ENCODE measurements around the gene ST3GAL5. TPM values are rescaled to one million over a fixed set of nuclear protein-coding genes. Genes with fewer than 3 reads are reported as not detected.
A peak's percentile ranks its signal among the peaks of the same experiment; 100 is the strongest.

The ST3GAL5 gene
- total RNA-seq, 2 donors from 2014 or later = 24.7 to 38.6 TPM

DNA sequence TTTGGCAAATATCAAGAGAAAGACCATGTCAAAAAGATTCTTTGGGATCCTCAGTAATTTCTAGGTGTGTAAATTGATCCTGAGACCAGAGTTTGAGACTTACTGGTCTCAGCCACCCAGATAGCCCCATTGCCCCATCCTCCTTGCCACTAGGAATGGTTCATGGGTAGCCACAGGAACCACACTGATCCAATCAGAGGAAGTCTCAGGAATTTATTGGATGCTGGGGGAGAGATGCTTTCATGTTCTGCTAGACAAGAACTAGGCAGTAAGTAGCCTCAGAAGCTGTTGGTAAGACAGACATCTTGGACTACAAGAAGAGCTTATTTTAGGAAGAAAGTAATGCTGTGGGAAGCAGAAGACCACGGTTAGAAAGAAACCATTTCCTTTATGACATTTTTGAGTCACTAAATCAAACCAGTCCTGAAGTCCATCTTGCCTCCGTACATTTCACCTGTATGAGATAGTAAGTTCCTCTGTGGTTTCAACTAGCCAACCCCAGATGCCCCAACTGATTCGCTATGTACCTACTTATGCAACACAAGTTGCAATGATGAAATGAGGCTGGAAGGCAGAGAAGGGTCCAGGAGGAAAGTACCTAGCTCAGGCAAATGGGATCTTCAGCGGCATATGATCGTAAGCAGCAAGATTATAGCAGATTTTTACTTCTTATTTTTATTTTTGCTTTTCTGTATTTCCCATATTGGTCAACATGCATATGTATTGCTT is 3.6 kb upstream of the ST3GAL5 start:
- 91% methylated on average over 5 of the region's 5 CpGs for WGBS
- Histone ChIP-seq H3K27me3 (replicated peaks; ENCODE audit: insufficient read depth) (no peaks in the 10 kb centered on the region), H3K9me3 (no peaks in the 10 kb centered on the region), H3K4me1 (replicated peaks) (no peaks in the 10 kb centered on the region), H3K4me3 (no peak overlapping the region), H3K36me3 (no peaks in the 10 kb centered on the region), H3K27ac (no peak overlapping the region)
- DNase-seq (ENCODE audit: low spot score) = no peak
- intact Hi-C loops (cut with DNase I) = no loop called here
- TF ChIP-seq POLR2A (IDR thresholded peaks at IDR 0.05) = no peak
- no peak for TF ChIP-seq POLR2AphosphoS5 (IDR thresholded peaks at IDR 0.05)
- TF ChIP-seq, protein P1, sequence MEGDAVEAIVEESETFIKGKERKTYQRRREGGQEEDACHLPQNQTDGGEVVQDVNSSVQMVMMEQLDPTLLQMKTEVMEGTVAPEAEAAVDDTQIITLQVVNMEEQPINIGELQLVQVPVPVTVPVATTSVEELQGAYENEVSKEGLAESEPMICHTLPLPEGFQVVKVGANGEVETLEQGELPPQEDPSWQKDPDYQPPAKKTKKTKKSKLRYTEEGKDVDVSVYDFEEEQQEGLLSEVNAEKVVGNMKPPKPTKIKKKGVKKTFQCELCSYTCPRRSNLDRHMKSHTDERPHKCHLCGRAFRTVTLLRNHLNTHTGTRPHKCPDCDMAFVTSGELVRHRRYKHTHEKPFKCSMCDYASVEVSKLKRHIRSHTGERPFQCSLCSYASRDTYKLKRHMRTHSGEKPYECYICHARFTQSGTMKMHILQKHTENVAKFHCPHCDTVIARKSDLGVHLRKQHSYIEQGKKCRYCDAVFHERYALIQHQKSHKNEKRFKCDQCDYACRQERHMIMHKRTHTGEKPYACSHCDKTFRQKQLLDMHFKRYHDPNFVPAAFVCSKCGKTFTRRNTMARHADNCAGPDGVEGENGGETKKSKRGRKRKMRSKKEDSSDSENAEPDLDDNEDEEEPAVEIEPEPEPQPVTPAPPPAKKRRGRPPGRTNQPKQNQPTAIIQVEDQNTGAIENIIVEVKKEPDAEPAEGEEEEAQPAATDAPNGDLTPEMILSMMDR (IDR thresholded peaks at IDR 0.05) = no peak

DNA sequence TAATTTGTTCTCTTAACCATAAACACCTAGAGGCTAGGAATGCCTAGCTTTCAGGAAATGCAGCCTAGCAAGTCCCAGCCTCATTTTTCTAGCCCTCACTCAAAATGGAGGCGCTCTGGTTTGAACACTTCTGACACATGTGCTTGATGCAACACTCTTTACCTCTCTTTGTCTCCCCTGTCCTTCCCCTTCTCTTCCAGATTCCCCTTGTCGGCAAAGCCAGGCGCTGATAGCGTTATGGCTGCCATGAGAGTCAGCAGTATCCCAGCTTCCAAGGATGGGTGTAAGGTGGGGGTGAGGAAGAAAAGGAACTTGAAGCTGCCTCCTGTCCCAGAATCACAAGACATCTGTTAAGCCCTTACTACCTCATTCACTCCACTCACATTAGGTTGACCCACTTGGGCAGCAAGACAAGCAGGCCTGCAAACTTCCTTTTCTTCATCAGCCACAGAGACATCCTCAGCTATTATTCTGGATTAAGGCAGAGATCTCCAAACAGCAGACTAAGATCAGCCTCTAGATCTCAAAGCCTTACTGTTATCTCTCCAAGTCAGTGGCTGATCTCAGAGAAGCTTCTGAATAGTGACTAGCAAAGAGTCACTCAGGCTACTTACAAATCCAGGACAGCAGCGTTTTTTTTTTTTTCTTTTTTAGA is 1.9 kb upstream of the ST3GAL5 start:
- no peak overlapping the region for H3K4me3 ChIP-seq
- 78% methylated on average over 5 of the region's 5 CpGs for WGBS
- H3K36me3 ChIP-seq = no peaks in the 10 kb centered on the region
- no peaks in the 10 kb centered on the region for H3K9me3 ChIP-seq
- no peak overlapping the region for H3K27ac ChIP-seq
- DNase-seq (ENCODE audit: low spot score) = no peak
- no peaks in the 10 kb centered on the region for H3K4me1 ChIP-seq (replicated peaks)
- intact Hi-C loops (cut with DNase I) = no loop called here
- no peaks in the 10 kb centered on the region for H3K27me3 ChIP-seq (replicated peaks; ENCODE audit: insufficient read depth)
- TF ChIP-seq, protein P1 (IDR thresholded peaks at IDR 0.05) = no peak
- TF ChIP-seq POLR2A (IDR thresholded peaks at IDR 0.05) = no peak
- no peak for TF ChIP-seq POLR2AphosphoS5 (IDR thresholded peaks at IDR 0.05)

DNA sequence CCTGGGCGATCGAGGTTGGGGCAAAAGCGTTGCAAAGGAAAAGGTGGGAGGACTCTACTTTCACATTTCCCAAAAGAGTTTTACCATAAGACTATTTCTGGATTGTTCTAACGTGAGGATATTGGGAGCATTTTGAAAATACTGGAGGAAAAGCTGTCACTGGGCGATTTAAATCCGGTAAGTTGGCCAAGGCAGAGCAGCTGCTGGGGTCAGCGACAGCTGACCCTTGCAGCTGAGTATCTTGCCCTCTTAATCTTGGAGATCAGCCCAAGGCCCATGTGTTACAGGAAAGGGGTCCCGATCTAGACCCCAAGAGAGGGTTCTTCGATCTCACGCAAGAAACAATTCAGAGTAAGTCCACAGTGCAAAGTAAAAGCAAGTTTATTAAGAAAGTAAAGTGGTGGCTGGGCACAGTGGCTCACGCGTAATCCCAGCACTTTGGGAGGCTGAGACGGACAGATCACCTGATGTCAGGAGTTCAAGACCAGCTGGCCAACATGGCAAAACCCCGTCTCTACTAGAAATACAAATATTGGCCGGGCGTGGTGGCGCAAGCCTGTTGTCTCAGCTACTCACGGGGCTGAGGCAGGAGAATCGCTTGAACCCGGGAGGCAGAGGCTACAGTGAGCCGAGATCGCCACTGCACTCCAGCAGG is 964 bp upstream of the ST3GAL5 start:
- H3K36me3 ChIP-seq = no peaks in the 10 kb centered on the region
- peak overlapping the region; percentile 74 to 82 for H3K27ac ChIP-seq
- H3K4me3 ChIP-seq = peak overlapping the region; percentile 76 to 86
- 15% methylated on average over 22 of the region's 22 CpGs for WGBS
- H3K4me1 ChIP-seq (replicated peaks) = no peaks in the 10 kb centered on the region
- TF ChIP-seq POLR2A (IDR thresholded peaks at IDR 0.05) = no peak
- no peak for TF ChIP-seq POLR2AphosphoS5 (IDR thresholded peaks at IDR 0.05)
- TF ChIP-seq, protein P1 (IDR thresholded peaks at IDR 0.05) = no peak
- DNase-seq (ENCODE audit: low spot score) = no peak
- intact Hi-C loops (cut with DNase I) = loop anchor here (1.0 to 10.0 kb wide), 6 partner anchors 37 to 191 kb away; no protein-coding TSS in a partner anchor
- H3K9me3 ChIP-seq = no peaks in the 10 kb centered on the region
- no peaks in the 10 kb centered on the region for H3K27me3 ChIP-seq (replicated peaks; ENCODE audit: insufficient read depth)

DNA sequence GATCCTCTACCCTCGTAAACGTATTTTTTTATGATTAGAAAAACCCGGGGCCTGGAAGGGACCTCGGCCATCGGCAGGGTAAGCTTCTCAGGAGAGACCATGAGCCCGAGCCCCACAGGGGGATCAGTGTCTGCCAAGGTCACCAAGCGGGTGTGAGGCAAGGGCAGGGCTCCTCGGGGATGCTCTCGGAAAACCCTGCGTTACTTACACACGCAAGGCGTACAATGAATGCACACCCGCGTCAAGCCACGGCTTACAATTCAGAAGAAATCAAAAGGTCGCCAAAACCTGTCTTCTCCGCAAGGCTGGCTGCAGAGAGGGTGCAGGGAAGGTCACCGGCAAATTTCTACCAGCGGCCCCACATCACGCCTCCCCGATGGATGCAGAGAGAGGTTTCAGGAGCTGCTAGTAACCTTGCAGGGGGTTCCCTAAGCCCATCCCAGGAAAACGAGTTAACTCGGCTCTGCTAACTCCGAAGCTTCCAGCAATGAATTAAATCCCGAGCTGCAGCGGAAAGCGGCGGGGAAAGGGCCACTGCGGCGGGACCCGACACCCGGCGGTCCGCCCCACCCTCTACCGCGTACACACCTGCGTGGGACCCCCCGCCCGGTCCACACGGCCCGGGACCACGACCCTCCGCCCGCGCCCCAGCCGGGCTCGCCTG is 638 bp downstream of the ST3GAL5 start:
- intact Hi-C loops (cut with DNase I) = loop anchor here (2.0 to 10.0 kb wide), 5 partner anchors 36 to 193 kb away; no protein-coding TSS in a partner anchor
- TF ChIP-seq POLR2A (IDR thresholded peaks at IDR 0.05) (no peak), POLR2AphosphoS5 (IDR thresholded peaks at IDR 0.05) (no peak)
- TF ChIP-seq, protein P1 (IDR thresholded peaks at IDR 0.05) = no peak
- Histone ChIP-seq H3K27me3 (replicated peaks; ENCODE audit: insufficient read depth) (no peaks in the 10 kb centered on the region), H3K9me3 (no peaks in the 10 kb centered on the region), H3K4me1 (replicated peaks) (no peaks in the 10 kb centered on the region), H3K27ac (peak overlapping the region; percentile 74 to 82), H3K36me3 (no peaks in the 10 kb centered on the region), H3K4me3 (peak overlapping the region; percentile 76 to 86)
- no peak for DNase-seq (ENCODE audit: low spot score)
- WGBS = under 1% methylated on average over 46 of the region's 47 CpGs

All from prostate gland (tissue), 2 donors.